ENCODE results near the gene HOXC12.
A peak's percentile ranks its signal among the peaks of the same experiment; 100 is the strongest.

The HOXC12 gene

GRCh38 chr12:53986686-53987483 lies 32.2 kb downstream of the HOXC12 start:
- TF ChIP-seq, protein P1, sequence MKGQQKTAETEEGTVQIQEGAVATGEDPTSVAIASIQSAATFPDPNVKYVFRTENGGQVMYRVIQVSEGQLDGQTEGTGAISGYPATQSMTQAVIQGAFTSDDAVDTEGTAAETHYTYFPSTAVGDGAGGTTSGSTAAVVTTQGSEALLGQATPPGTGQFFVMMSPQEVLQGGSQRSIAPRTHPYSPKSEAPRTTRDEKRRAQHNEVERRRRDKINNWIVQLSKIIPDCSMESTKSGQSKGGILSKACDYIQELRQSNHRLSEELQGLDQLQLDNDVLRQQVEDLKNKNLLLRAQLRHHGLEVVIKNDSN (IDR thresholded peaks at IDR 0.05): no peak
- TF ChIP-seq TEAD4 (IDR thresholded peaks at IDR 0.05) (no peak), RAD21 (IDR thresholded peaks at IDR 0.05; ENCODE audit: low read depth) (no peak), EP300 (IDR thresholded peaks at IDR 0.05; ENCODE audit: borderline replicate concordance) (no peak), YY1 (IDR thresholded peaks at IDR 0.05; ENCODE audit: low read depth) (no peak), NFIC (IDR thresholded peaks at IDR 0.05) (no peak), CREB1 (IDR thresholded peaks at IDR 0.05; ENCODE audit: low read depth) (no peak), REST (IDR thresholded peaks at IDR 0.05; ENCODE audit: low read depth) (no peak), EGR1 (IDR thresholded peaks at IDR 0.05) (no peak), FOXM1 (IDR thresholded peaks at IDR 0.05; ENCODE audit: borderline replicate concordance, low read depth) (no peak), CEBPB (IDR thresholded peaks at IDR 0.05) (no peak)
- TF ChIP-seq, protein P2, sequence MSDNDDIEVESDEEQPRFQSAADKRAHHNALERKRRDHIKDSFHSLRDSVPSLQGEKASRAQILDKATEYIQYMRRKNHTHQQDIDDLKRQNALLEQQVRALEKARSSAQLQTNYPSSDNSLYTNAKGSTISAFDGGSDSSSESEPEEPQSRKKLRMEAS (IDR thresholded peaks at IDR 0.05): no peak

DNA sequence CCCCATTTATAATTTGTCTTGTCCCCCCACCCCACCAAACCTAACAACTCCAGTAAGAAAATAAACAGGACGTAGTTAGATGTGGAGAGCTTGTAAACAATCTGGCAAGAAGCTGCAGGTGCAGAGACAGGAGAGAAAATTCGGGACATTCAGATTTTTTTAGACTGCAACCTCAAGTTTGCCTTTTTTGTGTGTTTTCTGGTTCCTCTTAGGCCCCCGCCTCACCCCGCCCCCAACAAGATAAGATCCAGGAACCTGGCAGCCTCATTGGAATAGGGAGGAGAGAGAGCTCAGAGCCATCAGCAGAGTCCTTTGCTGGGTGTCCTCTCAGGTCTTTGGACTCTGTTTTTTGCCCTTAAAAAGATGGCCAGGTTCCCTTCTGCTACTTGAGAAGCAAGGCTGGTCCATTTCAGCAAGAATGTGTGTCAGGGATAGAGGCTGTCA lies 33.1 kb downstream of the HOXC12 start:
- TF ChIP-seq TCF12 (IDR thresholded peaks at IDR 0.05; ENCODE audit: low read depth) (no peak), EP300 (IDR thresholded peaks at IDR 0.05; ENCODE audit: borderline replicate concordance) (no peak)

DNA sequence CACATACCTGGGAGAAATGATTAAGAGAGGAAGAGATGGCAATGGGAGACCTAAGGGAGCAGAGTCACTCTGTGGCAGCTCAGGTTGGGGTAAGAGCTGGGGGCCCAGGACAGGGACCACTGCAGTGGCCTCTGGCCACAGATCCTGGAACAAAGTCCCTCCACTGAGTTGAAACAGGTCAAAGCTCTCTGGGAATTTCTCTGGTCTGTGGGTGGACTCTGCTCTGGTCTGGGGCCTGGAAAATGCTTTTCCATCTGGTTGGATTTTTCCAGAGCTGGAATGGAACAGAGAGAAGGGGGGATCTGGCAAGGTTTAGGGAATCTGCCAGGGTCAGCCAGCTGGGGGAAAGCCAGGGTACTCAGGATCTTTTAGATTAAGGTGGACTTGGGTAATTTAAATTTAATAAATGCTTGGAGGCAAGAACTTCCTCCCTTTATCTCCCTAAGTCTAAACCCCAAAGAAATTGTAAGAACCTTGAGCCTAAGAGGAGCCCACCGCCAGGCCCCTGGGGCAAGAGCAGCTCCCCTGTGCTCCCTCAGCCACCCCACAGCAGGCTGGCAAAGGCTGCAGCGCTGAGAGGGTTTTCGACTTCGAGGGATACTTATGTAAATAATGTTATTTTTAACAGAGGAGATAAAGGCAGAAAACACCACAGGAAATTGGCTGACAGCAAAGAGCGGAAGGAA lies 34.0 kb downstream of the HOXC12 start:
- TF ChIP-seq FOXM1 (IDR thresholded peaks at IDR 0.05; ENCODE audit: borderline replicate concordance, low read depth) (no peak), EP300 (IDR thresholded peaks at IDR 0.05; ENCODE audit: borderline replicate concordance) (no peak), TEAD4 (IDR thresholded peaks at IDR 0.05) (no peak), CREB1 (IDR thresholded peaks at IDR 0.05; ENCODE audit: low read depth) (no peak)
- TF ChIP-seq, protein P2 (IDR thresholded peaks at IDR 0.05): no peak

DNA sequence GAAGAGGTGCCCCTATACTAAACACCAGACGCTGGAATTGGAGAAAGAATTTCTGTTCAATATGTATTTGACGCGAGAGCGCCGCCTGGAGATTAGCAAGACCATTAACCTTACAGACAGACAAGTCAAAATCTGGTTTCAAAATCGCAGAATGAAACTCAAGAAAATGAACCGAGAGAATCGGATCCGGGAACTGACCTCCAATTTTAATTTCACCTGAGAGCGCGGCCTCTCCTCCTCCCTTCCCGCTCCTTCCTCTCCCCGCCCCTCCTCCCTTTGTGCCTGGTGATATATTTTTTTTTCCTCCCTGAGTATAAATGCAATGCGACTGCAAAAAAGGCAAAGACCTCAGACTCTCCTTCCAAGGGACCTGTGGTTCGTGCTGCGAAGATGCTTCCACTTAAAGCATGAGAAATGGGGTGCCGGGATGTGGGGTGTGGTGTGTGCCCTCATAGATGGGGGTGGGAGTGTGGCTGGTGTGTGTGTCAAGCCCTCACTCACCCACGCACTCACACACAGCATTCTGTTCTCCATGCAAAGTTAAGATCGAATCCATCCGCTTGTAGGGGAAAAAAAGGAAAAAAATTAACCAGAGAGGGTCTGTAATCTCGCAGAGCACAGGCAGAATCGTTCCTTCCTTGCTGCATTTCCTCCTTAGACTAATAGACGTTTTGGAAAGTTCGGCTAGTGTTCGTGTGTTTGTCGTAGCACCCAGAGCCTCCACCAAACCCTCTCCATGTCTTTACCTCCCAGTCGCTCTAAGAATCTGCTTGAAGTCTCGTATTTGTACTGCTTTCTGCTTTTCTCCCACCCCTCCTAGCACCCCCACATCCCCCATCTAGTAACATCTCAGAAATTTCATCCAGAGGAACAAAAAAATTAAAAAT lies 34.8 kb downstream of the HOXC12 start:
- TF ChIP-seq RAD21 (IDR thresholded peaks at IDR 0.05; ENCODE audit: low read depth) (peak; percentile 56), TEAD4 (IDR thresholded peaks at IDR 0.05) (no peak)

- TF ChIP-seq, protein P2 (IDR thresholded peaks at IDR 0.05): no peak
- TF ChIP-seq, protein P1 (IDR thresholded peaks at IDR 0.05): no peak
- TF ChIP-seq YY1 (IDR thresholded peaks at IDR 0.05; ENCODE audit: low read depth): no peak
- no peak for TF ChIP-seq EGR1 (IDR thresholded peaks at IDR 0.05)
- no peak for TF ChIP-seq NFIC (IDR thresholded peaks at IDR 0.05)
- no peak for TF ChIP-seq TAF1 (IDR thresholded peaks at IDR 0.05; ENCODE audit: low read depth)
- TF ChIP-seq ZBTB7A (IDR thresholded peaks at IDR 0.05; ENCODE audit: low read depth): no peak
Observed at GRCh38 chr12:53990311-53991076, 35.8 kb downstream of the HOXC12 start.

DNA sequence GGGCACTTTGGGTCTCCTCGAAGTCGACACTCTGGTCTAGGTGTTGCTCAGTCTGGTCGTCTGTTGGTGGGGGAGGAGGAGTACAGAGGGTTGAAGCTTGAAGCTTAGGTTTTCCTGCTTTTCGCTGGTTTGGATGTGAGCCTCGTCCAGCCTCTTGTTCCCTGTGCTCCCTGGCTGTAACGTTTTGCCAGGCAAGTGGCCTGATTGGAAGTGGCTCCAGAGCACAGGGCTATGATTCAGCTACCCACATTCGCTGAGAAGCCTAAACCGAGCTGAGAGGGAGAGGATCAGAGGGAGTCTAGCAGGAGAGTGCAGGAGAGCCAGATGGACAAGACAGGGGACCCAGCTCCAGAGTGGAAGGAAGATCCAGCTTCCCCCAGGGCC lies 36.4 kb downstream of the HOXC12 start:
- TF ChIP-seq EGR1 (IDR thresholded peaks at IDR 0.05): no peak
- TF ChIP-seq EP300 (IDR thresholded peaks at IDR 0.05; ENCODE audit: borderline replicate concordance): no peak
- TF ChIP-seq FOXM1 (IDR thresholded peaks at IDR 0.05; ENCODE audit: borderline replicate concordance, low read depth): no peak

DNA sequence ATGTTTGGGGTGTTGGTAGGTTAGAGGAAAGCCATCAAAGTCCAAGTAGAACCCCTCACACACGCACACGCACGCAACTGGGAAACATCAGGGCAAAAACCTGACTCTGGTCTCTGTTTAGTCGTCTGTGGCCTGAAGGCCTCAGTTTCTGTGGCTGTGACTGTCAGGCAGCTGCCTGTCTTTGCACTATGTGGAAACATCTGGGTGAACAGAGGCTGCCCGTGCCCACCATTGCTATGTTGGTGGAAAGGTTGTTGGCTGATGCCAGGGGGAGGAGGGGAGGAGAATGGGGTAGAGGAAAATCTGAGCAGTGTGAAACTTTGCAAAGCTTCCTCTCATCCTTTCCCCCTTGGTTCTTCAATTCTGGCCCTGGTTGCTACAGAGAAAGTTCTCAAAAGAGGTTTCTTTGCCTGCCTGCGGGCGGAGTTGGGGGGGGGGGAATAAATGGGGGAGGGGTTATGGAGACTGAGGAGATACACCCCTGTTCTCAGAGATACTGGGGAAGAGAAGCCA lies 37.7 kb downstream of the HOXC12 start:
- TF ChIP-seq YY1 (IDR thresholded peaks at IDR 0.05; ENCODE audit: low read depth) (no peak), CEBPB (IDR thresholded peaks at IDR 0.05) (no peak), CREB1 (IDR thresholded peaks at IDR 0.05; ENCODE audit: low read depth) (no peak), TEAD4 (IDR thresholded peaks at IDR 0.05) (no peak), ZBTB7A (IDR thresholded peaks at IDR 0.05; ENCODE audit: low read depth) (no peak), NFIC (IDR thresholded peaks at IDR 0.05) (no peak), FOXM1 (IDR thresholded peaks at IDR 0.05; ENCODE audit: borderline replicate concordance, low read depth) (no peak), RAD21 (IDR thresholded peaks at IDR 0.05; ENCODE audit: low read depth) (no peak), EP300 (IDR thresholded peaks at IDR 0.05; ENCODE audit: borderline replicate concordance) (no peak), REST (IDR thresholded peaks at IDR 0.05; ENCODE audit: low read depth) (no peak), TAF1 (IDR thresholded peaks at IDR 0.05; ENCODE audit: low read depth) (no peak), EGR1 (IDR thresholded peaks at IDR 0.05) (no peak), TCF12 (IDR thresholded peaks at IDR 0.05; ENCODE audit: low read depth) (no peak)
- TF ChIP-seq, protein P1 (IDR thresholded peaks at IDR 0.05): no peak
- TF ChIP-seq, protein P2 (IDR thresholded peaks at IDR 0.05): no peak
